HEK293 (cell line): Measurements from ENCODE around the gene NDN.

Experiments
- REST ChIP-seq: fragments of 450-650 bp; formaldehyde crosslinking; IDR thresholded peaks from 2 replicates; pipeline ENCODE4 v1.5.1; 2016; ENCODE audit warnings: missing biosample characterization, missing genetic modification characterization
- ZNF639 ChIP-seq: fragments of 450-650 bp; formaldehyde crosslinking; IDR thresholded peaks from 2 replicates; pipeline ENCODE4 v1.5.1; 2016; ENCODE audit warnings: missing biosample characterization, missing genetic modification characterization

- TF ChIP-seq REST (tag by site-specific recombination) = no peak
- no peak for TF ChIP-seq ZNF639 (tag by site-specific recombination)
Measured at GRCh38 chr15:23690450-23690852, 3.3 kb upstream of the NDN start.
